H1 (cell line): ENCODE results near the gene DGKA. TPM values are rescaled to one million over a fixed set of nuclear protein-coding genes. Genes with fewer than 3 reads are reported as not detected.
A peak's percentile ranks its signal among the peaks of the same experiment; 100 is the strongest.

Experiments used
- ASH2L ChIP-seq: fragments of 200-600, 300-600 bp; sonication (generic); IDR thresholded peaks from one replicate; pipeline ENCODE4 v1.7.1; 2017; ENCODE audit warnings: low read length
- CBX8 ChIP-seq: fragments of 300-800, 300-1000 bp; sonication (generic); IDR thresholded peaks from 2 replicates; pipeline ENCODE4 v1.7.1; 2016; ENCODE audit warnings: low read depth, low read length, borderline replicate concordance
- CHD2 ChIP-seq: IDR thresholded peaks from 2 replicates; pipeline ENCODE4 v1.6.1; 2012; ENCODE audit warnings: low read length, improper control_type of control experiment
- EZH2 ChIP-seq: fragments of 200-600 bp; sonication (generic); IDR thresholded peaks from 2 replicates; pipeline ENCODE4 v1.7.1; 2012; ENCODE audit warnings: low read depth, mild to moderate bottlenecking, moderate library complexity, low read length, inconsistent platforms; ENCODE audit not compliant: severe bottlenecking
- GTF2F1 ChIP-seq: IDR thresholded peaks from 2 replicates; pipeline ENCODE4 v1.6.1; 2012; ENCODE audit warnings: low read depth, low read length, improper control_type of control experiment, borderline replicate concordance
- HDAC2 ChIP-seq, 2 experiments: fragments of 300-600 bp in 1 of 2; sonication (generic) in 1 of 2; IDR thresholded peaks; 2 replicates each; pipeline ENCODE4 v1.6.1; 2011 to 2012; ENCODE audit warnings: low read depth in 2 of 2, low read length in 2 of 2, mild to moderate bottlenecking in 2 of 2, moderate library complexity in 2 of 2, borderline replicate concordance in 1 of 2, inconsistent platforms in 1 of 2
- KDM5A ChIP-seq: fragments of 200-600 bp; IDR thresholded peaks from 2 replicates; pipeline ENCODE4 v1.7.1; 2012; ENCODE audit warnings: mild to moderate bottlenecking, low read length, inconsistent platforms, mixed read lengths
- NRF1 ChIP-seq: IDR thresholded peaks from 2 replicates; pipeline ENCODE4 v1.6.1; 2011; ENCODE audit warnings: mild to moderate bottlenecking, low read depth, low read length, improper control_type of control experiment
- PHF8 ChIP-seq: fragments of 200-600 bp; sonication (generic); conservative IDR thresholded peaks from 2 replicates; pipeline ENCODE4 v1.7.1; 2012; ENCODE audit warnings: low read depth, mild to moderate bottlenecking, inconsistent platforms, low read length, moderate library complexity
- POLR2AphosphoS5 ChIP-seq: IDR thresholded peaks from 2 replicates; pipeline ENCODE4 v1.6.1; 2011; ENCODE audit warnings: low read depth, low read length
- RAD21 ChIP-seq, 2 experiments: IDR thresholded peaks in 1 of 2; conservative IDR thresholded peaks in 1 of 2; 2 replicates each; pipeline ENCODE4 v1.6.1; 2011; ENCODE audit warnings: low read depth in 2 of 2, low read length in 2 of 2, improper control_type of control experiment in 1 of 2, inconsistent platforms in 1 of 2, mild to moderate bottlenecking in 1 of 2, moderate library complexity in 1 of 2
- SAP30 ChIP-seq: fragments of 300-600 bp; sonication (generic); IDR thresholded peaks from 2 replicates; pipeline ENCODE4 v1.7.1; 2012; ENCODE audit warnings: low read length, moderate library complexity, mild to moderate bottlenecking, inconsistent platforms; ENCODE audit not compliant: insufficient read depth, insufficient replicate concordance
- SIRT6 ChIP-seq: IDR thresholded peaks from one replicate; pipeline ENCODE4 v1.7.1; 2012; ENCODE audit warnings: low read length, inconsistent platforms
- SP4 ChIP-seq: IDR thresholded peaks from 2 replicates; pipeline ENCODE4 v1.6.1; 2012; ENCODE audit warnings: low read length, inconsistent platforms
- TAF1 ChIP-seq: IDR thresholded peaks from 2 replicates; pipeline ENCODE4 v1.6.1; 2011; ENCODE audit warnings: mild to moderate bottlenecking, low read depth, low read length
- TAF7 ChIP-seq: optimal IDR thresholded peaks from 2 replicates; pipeline ENCODE3; 2011; ENCODE audit warnings: low read depth, mild to moderate bottlenecking, inconsistent platforms, low read length, moderate library complexity, borderline replicate concordance
- ZNF274 ChIP-seq: IDR thresholded peaks from 2 replicates; pipeline ENCODE4 v1.7.0; 2012; ENCODE audit warnings: low read length, borderline replicate concordance; ENCODE audit errors: extremely low read depth
- polyA plus RNA-seq, 7 experiments: library from polyadenylated mRNA; depleted of rRNA in 3 of 7; stranded (reverse) in 5 of 7; unstranded in 2 of 7; fragments of >200 nt in 5 of 7; fragments of 200-250 nt in 2 of 7; gene quantifications; 1 replicate in 5 of 7; 2 replicates in 1 of 7; 4 replicates in 1 of 7; pipeline versions ENCODE4 v1.2.1 to v1.2.3, GENCODE V29; 2011 to 2013; ENCODE audit warnings: missing spikeins in 2 of 7, mixed read lengths in 2 of 7
- total RNA-seq: library from RNA; stranded (reverse); fragmentation: NEBNext Ultra II Directional; extraction: Animal tissue kit (Norgen Biotek cat#: 25700); gene quantifications from 2 replicates; pipeline ENCODE4 v1.2.1, GENCODE V29; 2021

Gene DGKA
- total and polyA plus RNA-seq, 2 of the 8 experiments (the other 6 are each of a cell fraction or from before 2014, with no cell fraction given), result 15.9 to 18.0 TPM

DNA sequence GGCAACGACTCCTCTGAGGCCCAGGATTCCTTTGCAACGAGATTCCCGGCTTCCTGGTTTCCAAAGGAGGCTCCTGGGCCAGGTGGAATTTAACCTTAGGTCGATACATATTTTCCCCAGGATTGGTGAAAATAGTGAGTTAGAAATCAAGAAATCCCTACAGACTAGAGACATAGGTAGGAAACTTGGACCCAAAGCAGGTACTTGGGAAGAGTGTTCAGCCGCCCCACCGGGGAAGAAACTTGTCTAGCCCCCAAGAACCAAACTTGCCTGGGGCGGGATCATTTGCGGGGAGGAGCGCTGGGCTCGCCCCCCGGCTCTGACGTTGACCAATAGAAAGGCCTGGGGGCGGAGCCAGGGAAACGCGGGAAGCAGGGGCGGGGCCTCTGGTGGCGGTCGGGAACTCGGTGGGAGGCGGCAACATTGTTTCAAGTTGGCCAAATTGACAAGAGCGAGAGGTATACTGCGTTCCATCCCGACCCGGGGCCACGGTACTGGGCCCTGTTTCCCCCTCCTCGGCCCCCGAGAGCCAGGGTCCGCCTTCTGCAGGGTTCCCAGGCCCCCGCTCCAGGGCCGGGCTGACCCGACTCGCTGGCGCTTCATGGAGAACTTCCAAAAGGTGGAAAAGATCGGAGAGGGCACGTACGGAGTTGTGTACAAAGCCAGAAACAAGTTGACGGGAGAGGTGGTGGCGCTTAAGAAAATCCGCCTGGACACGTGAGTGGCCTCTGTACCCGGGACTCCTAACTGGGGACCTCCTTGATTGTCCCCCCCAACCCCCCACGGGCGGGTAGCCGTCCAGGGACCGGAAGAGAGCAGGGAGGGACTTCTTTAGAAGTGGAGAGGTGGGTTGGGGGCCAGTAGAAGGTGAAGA lies 35.7 kb downstream of the DGKA start, which contains the start of gene CDK2 (continued):
- TF ChIP-seq EZH2 (no peak), CHD2 (no peak), TAF7 (peak; percentile 37), SAP30 (no peak), SIRT6 (no peak), HDAC2 (IDR thresholded peaks at IDR 0.05; ENCODE audit: borderline replicate concordance in 1 of 2, low read depth in 2 of 2, low read length in 2 of 2) (no peak), TAF1 (peak; percentile 64), GTF2F1 (no peak), SP4 (0 out of 2 replicates have a peak, but pooled peaks have one; percentile 7), KDM5A (no peak), ZNF274 (no peak), ASH2L (peak; percentile 13), CBX8 (no peak), NRF1 (no peak), RAD21 (IDR thresholded peaks at IDR 0.05 in 1 of 2, conservative IDR thresholded peaks at IDR 0.05 in 1 of 2; ENCODE audit: low read depth in 2 of 2, low read length in 2 of 2) (no peak), POLR2AphosphoS5 (peak; percentile 67), PHF8 (peak; percentile 70)
